ENCODE results near the gene DIRAS3. TPM values are rescaled to one million over a fixed set of nuclear protein-coding genes. Genes with fewer than 3 reads are reported as not detected.

DIRAS3 gene
- total and polyA plus RNA-seq, 2 of the 8 experiments (the other 6 are each of a cell fraction or from before 2014, with no cell fraction given): 0.11 TPM; not detected in 1

DNA sequence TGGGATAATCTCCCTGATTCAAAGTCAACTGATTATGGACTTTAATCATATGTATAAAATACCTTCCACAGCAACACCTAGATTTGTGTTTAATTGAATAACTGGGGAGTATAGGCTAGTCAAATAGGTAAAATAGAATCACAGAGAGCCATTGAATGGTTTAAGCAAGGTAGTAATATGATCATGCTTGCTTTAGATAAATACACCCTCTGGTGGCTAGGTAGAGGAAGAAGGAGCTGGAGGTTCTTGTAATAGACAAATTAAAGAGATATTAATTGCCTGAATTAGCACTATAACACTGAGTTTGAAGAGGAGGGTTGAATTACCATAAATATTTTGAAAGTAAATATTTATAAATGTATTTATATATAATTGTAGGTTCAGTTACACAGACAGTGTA is 40.3 kb downstream of the DIRAS3 start:
- H3K23ac ChIP-seq (ENCODE audit: insufficient read length): no peak overlapping the region
- H3K18ac ChIP-seq (ENCODE audit: extremely low read depth, low read length): no peak overlapping the region
- no peaks in the 10 kb centered on the region for H3K79me2 ChIP-seq (ENCODE audit: control insufficient read depth in 1 of 2, insufficient read depth in 2 of 2, low read length in 2 of 2)
- no peaks in the 10 kb centered on the region for H4K20me1 ChIP-seq (replicated peaks in 1 of 2; ENCODE audit: control insufficient read depth in 1 of 2, insufficient read depth in 2 of 2, low read length in 2 of 2)
- no peak overlapping the region for H3K4me2 ChIP-seq (ENCODE audit: insufficient read depth in 1 of 2, low read depth in 2 of 2, low read length in 2 of 2)
- H3K9ac ChIP-seq (replicated peaks in 1 of 4; ENCODE audit: extremely low read depth in 1 of 4, low read depth in 3 of 4, low read length in 3 of 4): no peak overlapping the region
- H2AK5ac ChIP-seq (ENCODE audit: low read depth, low read length): no peak overlapping the region
- no peak overlapping the region for H2AFZ ChIP-seq (ENCODE audit: low read length)
- H3K4me1 ChIP-seq (replicated peaks in 1 of 4; ENCODE audit: control insufficient read depth in 3 of 4, insufficient read depth in 4 of 4, low read length in 3 of 4): no peaks in the 10 kb centered on the region
- H3K27ac ChIP-seq (ENCODE audit: low read depth, low read length): no peak overlapping the region
- no peak overlapping the region for H2BK12ac ChIP-seq (ENCODE audit: low read depth, low read length)
- no peak overlapping the region for H3K4ac ChIP-seq (replicated peaks; ENCODE audit: insufficient read length, low read depth, low read length)
- no peaks in the 10 kb centered on the region for H3K23me2 ChIP-seq (ENCODE audit: low read depth, low read length)
- no peaks in the 10 kb centered on the region for H3K36me3 ChIP-seq (ENCODE audit: control insufficient read depth in 2 of 4, insufficient read depth in 4 of 4, low read length in 3 of 4)
- H4K8ac ChIP-seq (ENCODE audit: extremely low read depth, insufficient read depth, low read length): no peak overlapping the region
- H3K9me3 ChIP-seq (ENCODE audit: insufficient read depth in 2 of 2, low read depth in 1 of 2, low read length in 1 of 2): no peaks in the 10 kb centered on the region
- no peak overlapping the region for H2BK120ac ChIP-seq (replicated peaks; ENCODE audit: low read depth, low read length)
- H2BK15ac ChIP-seq (ENCODE audit: low read length): no peak overlapping the region
- FAIRE-seq: no peak
- POLR2A ChIA-PET (ENCODE audit: partially characterized antibody): no interaction called here
- CTCF ChIA-PET (ENCODE audit: partially characterized antibody): interaction anchor here (0.6 to 6.3 kb wide), 31 partner anchors 8 to 473 kb away, joined by 3 to 146 read pairs (median 4); no protein-coding TSS in a partner anchor
- no peak overlapping the region for H4K91ac ChIP-seq (replicated peaks; ENCODE audit: insufficient read length, low read length)
- no peak overlapping the region for H3K4me3 ChIP-seq (ENCODE audit: extremely low read depth in 1 of 4, insufficient read depth in 2 of 4, low read depth in 3 of 4, low read length in 4 of 4)
- H3K79me1 ChIP-seq (ENCODE audit: low read depth, low read length): no peaks in the 10 kb centered on the region
- no peaks in the 10 kb centered on the region for H3K27me3 ChIP-seq (replicated peaks in 1 of 4; ENCODE audit: control insufficient read depth in 3 of 4, extremely low read depth in 1 of 4, insufficient read depth in 3 of 4, low read length in 3 of 4)
- no peak overlapping the region for H2BK20ac ChIP-seq (ENCODE audit: low read length)
- H2BK5ac ChIP-seq (ENCODE audit: low read depth, low read length): no peak overlapping the region
- no peak overlapping the region for H4K5ac ChIP-seq (ENCODE audit: insufficient read length, low read depth, low read length)
- no peak overlapping the region for H3K56ac ChIP-seq (replicated peaks; ENCODE audit: insufficient read length, low read depth, low read length)
- no peak for DNase-seq (ENCODE audit: low read depth in 1 of 2, low spot score in 2 of 2)
- no peak overlapping the region for H3K14ac ChIP-seq (ENCODE audit: insufficient read length)
- TF ChIP-seq SUZ12 (IDR thresholded peaks at IDR 0.05; ENCODE audit: low read length) (no peak), RAD21 (IDR thresholded peaks at IDR 0.05 in 1 of 2, conservative IDR thresholded peaks at IDR 0.05 in 1 of 2; ENCODE audit: low read depth in 2 of 2, low read length in 2 of 2) (peak; percentile 56 to 60), RBBP5 (IDR thresholded peaks at IDR 0.05; ENCODE audit: borderline replicate concordance, low read depth, low read length) (no peak), CHD1 (IDR thresholded peaks at IDR 0.05; ENCODE audit: low read depth, low read length) (no peak), EP300 (IDR thresholded peaks at IDR 0.05; ENCODE audit: borderline replicate concordance in 1 of 2, low read depth in 2 of 2, low read length in 2 of 2) (no peak), CHD2 (IDR thresholded peaks at IDR 0.05; ENCODE audit: low read length) (no peak), POLR2A (IDR thresholded peaks at IDR 0.05; ENCODE audit: control extremely low read depth in 1 of 2, low read depth in 2 of 2, low read length in 2 of 2) (no peak), BCL11A (IDR thresholded peaks at IDR 0.05; ENCODE audit: low read depth in 2 of 2, low read length in 2 of 2) (no peak), KDM4A (IDR thresholded peaks at IDR 0.05; ENCODE audit: low read depth, low read length, severe bottlenecking) (no peak), ZNF274 (IDR thresholded peaks at IDR 0.05; ENCODE audit: borderline replicate concordance, extremely low read depth, low read length) (no peak)
- TF ChIP-seq, protein P1, sequence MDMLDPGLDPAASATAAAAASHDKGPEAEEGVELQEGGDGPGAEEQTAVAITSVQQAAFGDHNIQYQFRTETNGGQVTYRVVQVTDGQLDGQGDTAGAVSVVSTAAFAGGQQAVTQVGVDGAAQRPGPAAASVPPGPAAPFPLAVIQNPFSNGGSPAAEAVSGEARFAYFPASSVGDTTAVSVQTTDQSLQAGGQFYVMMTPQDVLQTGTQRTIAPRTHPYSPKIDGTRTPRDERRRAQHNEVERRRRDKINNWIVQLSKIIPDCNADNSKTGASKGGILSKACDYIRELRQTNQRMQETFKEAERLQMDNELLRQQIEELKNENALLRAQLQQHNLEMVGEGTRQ (IDR thresholded peaks at IDR 0.05; ENCODE audit: low read length): no peak

Measured in H1 (cell line).